GM19238 (cell line): ENCODE results near the gene ZBTB20.

ENCODE experiments used
- DNase-seq: peaks from one replicate; pipeline ENCODE4 v3.0.0; 2011; ENCODE audit warnings: low spot score; ENCODE audit not compliant: insufficient read length

ZBTB20 gene

GRCh38 chr3:114874522-114874971 lies 272.5 kb downstream of the ZBTB20 start:
- DNase-seq, result no peak

DNA sequence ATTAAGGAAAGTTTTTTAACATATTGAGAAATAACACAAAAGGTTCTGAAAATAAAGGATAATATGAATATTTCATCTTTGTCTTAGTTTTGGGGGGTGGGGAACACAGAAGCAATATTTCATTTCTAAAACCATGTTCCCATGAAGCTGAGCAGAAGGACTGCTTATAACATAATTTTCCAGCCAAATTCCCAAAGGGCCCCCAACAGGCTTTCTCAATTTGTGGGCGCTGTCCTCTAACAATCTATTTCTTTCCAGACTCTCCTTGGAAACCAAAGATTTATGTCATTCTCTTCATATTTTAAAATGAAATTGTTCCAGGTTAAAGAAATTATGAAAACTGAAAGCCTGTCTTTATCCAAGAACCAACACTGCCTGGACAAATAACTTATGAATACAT lies 273.5 kb downstream of the ZBTB20 start:
- no peak for DNase-seq

DNA sequence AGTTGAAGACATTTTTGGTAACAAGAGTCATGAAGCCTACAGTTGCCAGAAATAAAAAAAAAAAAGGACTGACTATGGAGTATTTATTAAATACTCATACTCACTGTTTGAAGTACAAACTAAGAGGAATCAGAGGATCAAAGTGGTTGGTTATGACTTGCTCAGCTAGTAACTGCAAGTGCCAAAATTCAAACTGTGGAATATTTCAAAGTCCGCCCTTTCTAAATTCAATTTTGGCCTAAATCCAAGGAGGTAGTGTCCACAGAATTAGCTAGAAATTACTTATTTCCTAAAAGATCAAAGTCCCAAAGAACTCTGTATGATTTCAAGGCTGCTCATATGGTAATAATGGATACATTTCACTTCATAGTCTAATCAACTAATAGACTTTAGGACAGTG lies 274.5 kb downstream of the ZBTB20 start:
- no peak for DNase-seq

DNA sequence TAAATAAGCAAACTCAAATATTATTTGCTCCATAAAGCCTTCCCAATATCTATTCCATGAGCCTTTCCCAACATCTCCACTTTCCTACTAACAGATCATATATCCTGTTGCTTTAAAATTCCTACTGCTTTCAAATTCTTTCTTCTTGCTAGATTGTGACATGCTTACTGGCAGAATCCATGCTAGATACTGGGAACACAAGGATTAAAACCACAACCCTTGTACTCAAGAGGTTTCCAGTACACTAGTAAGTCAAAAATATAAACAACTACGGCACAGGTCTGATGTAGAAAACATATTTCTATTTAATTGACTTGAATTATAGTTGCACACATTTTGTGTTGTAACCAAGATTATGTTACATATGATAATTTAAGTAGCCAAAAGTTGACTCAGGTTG lies 275.0 kb downstream of the ZBTB20 start:
- DNase-seq, result no peak

DNA sequence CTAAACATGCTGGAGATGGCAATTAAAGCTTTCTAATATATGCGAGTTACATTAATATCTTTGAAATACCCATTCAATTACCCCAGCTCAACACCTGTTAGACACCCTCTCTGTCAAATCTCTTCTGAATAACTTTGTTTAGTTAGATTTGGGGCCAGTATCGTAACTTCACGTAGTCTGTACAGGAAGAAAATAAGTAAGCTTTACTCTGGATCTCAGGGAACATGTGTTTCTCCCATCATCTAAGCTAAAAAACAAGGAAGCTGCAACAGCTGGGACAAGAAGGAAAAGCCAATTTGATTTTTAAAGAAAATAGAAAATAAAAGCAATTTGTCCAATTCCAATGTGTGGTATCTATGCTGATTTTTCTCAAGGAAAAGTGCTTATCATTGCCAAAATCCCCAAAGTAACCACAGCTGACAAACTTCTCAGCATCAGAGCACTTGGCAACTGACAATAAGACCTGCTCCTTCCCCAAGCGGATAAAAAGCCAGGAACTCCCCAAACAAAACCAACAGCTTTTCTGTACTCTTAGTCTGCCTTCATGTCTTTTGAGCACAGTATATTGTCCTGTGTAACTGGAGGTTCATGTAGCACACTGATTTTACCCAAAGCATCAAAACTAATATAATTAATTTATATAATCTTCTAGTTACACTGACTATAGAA lies 279.1 kb downstream of the ZBTB20 start:
- DNase-seq, result no peak

GRCh38 chr3:114867359-114867758 lies 279.7 kb downstream of the ZBTB20 start:
- no peak for DNase-seq

- DNase-seq, result no peak
These were observed 280.7 kb downstream of the ZBTB20 start for GRCh38 chr3:114866430-114866829.

GRCh38 chr3:114864970-114865369 lies 282.1 kb downstream of the ZBTB20 start:
- no peak for DNase-seq

- DNase-seq, result no peak
These were observed 283.2 kb downstream of the ZBTB20 start for GRCh38 chr3:114863848-114864247.

GRCh38 chr3:114861666-114862065 lies 285.4 kb downstream of the ZBTB20 start:
- no peak for DNase-seq

DNA sequence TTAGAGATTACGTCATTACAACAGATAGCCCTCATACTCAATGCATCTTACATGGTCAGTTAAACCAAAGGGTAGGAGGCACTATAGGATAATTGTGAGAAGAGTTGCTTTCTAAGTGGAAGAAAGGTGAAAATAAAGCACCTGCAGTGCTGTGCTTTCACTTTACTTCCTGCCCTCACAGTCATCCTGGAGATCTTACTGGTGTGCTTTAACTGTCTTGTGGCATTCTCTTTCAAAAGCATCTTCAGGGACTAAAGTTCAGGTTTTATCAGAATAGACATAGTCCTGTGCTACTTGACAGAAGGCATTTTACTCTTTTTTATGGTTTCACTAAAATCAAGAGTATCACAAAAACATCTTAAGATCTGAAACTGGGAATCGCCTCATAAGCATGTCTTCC lies 286.6 kb downstream of the ZBTB20 start:
- DNase-seq, result no peak

- DNase-seq, result no peak
These were observed 288.8 kb downstream of the ZBTB20 start for GRCh38 chr3:114858329-114858728.

GRCh38 chr3:114857299-114857701 lies 289.8 kb downstream of the ZBTB20 start:
- DNase-seq, result no peak

DNA sequence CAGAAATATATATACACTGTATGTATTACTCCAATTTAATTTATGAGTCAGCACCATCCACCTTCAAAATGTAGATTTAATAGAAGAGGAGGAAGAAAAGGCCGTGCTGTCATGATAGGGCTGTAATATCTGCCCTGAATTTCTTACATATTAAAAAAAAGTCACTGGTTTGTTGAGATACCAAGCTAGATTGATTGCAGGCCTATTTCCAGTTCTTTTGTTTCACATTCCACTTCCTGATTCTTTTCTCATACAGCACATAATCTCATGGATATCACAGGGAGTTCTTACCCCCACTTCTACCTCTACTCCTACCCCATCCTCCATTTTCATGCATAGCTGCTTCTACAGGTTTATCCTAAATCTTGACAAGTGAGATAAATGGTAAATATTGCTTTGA lies 290.3 kb downstream of the ZBTB20 start:
- no peak for DNase-seq

- no peak for DNase-seq
These were observed 291.2 kb downstream of the ZBTB20 start for GRCh38 chr3:114855839-114856238.

DNA sequence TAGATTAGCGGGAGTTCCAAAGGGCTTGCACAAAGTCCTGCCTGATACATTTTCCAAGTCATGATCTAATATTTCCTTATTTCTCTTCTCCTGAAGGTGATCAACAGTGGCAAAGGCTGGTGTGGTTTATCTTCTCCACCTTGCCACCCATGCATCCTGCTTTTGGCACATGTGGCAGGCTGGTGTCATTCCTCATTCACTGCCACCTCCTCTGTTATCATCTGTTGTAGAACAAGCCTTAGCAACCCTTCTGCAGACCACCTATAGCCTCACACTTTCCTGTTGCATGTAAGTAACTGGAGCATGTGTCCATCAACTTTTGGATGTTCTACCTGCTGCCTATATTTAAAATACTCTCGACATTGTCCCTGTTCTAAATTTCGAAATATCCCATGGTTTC lies 294.1 kb downstream of the ZBTB20 start:
- DNase-seq, result no peak

- no peak for DNase-seq
These were observed 296.2 kb downstream of the ZBTB20 start for GRCh38 chr3:114850898-114851297.

GRCh38 chr3:114848643-114849350 lies 298.3 kb downstream of the ZBTB20 start:
- no peak for DNase-seq

- no peak for DNase-seq
These were observed 299.0 kb downstream of the ZBTB20 start for GRCh38 chr3:114848082-114848481.

GRCh38 chr3:114847564-114847963 lies 299.5 kb downstream of the ZBTB20 start:
- DNase-seq, result no peak

GRCh38 chr3:114846779-114847178 lies 300.3 kb downstream of the ZBTB20 start:
- no peak for DNase-seq

GRCh38 chr3:114846252-114846651 lies 300.8 kb downstream of the ZBTB20 start:
- no peak for DNase-seq

- DNase-seq, result no peak
These were observed 305.6 kb downstream of the ZBTB20 start for GRCh38 chr3:114841515-114841914.
